ENCODE measurements around the gene CNTNAP2.

- no peak for TF ChIP-seq TAF1 (IDR thresholded peaks at IDR 0.05; ENCODE audit: low read depth, low read length)
- TF ChIP-seq POLR2AphosphoS5 (IDR thresholded peaks at IDR 0.05; ENCODE audit: low read depth, low read length) = no peak
- TF ChIP-seq POLR2A (IDR thresholded peaks at IDR 0.05; ENCODE audit: low read depth, low read length) = no peak
Observed at GRCh38 chr7:146701166-146701565, 584.6 kb downstream of the CNTNAP2 start.
